C4-2B (cell line): ENCODE measurements around the gene HPCAL1.

Experiments used
- ZFX ChIP-seq: fragments of 450-650 bp; IDR thresholded peaks from 2 replicates; pipeline ENCODE4 v1.6.1; 2017
- TF ChIP-seq, protein P1 (sequence below): fragments of 450-650 bp; conservative IDR thresholded peaks from 2 replicates; pipeline ENCODE4 v1.5.1; 2017; ENCODE audit warnings: mild to moderate bottlenecking

DNA sequence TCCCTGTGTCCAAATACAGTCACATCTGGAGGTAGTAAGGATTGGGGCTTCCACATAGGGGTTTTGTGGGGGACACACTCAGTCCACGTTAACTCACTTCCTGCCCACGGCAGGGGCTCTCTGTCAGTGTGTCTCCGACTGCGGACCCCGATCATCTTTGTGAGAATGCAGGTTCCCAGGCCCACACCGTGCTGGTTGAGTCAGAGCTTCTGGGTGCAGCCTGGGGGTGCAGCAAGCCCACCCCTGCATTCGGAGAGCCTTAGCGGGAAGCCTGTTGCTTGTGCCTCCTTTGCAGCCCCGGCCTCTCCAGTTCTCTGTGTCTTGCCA lies 28.0 kb downstream of the HPCAL1 start:
- TF ChIP-seq, protein P1, sequence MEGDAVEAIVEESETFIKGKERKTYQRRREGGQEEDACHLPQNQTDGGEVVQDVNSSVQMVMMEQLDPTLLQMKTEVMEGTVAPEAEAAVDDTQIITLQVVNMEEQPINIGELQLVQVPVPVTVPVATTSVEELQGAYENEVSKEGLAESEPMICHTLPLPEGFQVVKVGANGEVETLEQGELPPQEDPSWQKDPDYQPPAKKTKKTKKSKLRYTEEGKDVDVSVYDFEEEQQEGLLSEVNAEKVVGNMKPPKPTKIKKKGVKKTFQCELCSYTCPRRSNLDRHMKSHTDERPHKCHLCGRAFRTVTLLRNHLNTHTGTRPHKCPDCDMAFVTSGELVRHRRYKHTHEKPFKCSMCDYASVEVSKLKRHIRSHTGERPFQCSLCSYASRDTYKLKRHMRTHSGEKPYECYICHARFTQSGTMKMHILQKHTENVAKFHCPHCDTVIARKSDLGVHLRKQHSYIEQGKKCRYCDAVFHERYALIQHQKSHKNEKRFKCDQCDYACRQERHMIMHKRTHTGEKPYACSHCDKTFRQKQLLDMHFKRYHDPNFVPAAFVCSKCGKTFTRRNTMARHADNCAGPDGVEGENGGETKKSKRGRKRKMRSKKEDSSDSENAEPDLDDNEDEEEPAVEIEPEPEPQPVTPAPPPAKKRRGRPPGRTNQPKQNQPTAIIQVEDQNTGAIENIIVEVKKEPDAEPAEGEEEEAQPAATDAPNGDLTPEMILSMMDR, result no peak
- TF ChIP-seq ZFX, result no peak
